ENCODE measurements around the gene MRPL3.

DNA sequence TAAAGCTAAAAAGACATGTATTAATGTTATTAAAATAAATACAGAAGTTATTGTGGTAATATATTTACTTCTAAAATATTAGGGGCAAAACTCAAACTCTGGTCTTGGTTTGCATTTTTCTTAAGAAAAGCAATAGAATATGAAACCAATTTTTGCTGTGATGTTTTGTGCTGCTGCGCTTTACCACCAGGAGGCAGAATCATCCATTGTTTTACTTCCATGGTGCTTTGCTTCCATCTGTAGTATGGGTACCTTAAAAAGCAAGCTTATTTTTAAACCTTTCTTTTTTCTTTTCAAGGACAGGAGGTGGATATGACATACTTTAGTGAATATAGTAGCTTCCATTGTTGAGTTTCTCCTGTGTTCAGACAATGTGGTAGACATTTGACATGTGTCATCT is 46.6 kb upstream of the MRPL3 start:
- TF ChIP-seq, protein P1, sequence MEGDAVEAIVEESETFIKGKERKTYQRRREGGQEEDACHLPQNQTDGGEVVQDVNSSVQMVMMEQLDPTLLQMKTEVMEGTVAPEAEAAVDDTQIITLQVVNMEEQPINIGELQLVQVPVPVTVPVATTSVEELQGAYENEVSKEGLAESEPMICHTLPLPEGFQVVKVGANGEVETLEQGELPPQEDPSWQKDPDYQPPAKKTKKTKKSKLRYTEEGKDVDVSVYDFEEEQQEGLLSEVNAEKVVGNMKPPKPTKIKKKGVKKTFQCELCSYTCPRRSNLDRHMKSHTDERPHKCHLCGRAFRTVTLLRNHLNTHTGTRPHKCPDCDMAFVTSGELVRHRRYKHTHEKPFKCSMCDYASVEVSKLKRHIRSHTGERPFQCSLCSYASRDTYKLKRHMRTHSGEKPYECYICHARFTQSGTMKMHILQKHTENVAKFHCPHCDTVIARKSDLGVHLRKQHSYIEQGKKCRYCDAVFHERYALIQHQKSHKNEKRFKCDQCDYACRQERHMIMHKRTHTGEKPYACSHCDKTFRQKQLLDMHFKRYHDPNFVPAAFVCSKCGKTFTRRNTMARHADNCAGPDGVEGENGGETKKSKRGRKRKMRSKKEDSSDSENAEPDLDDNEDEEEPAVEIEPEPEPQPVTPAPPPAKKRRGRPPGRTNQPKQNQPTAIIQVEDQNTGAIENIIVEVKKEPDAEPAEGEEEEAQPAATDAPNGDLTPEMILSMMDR (IDR thresholded peaks at IDR 0.05): no peak
- no peak for TF ChIP-seq POLR2AphosphoS5 (IDR thresholded peaks at IDR 0.05)
